ENCODE data around the gene ATP6V0E1.
A peak's percentile ranks its signal among the peaks of the same experiment; 100 is the strongest.

Gene ATP6V0E1

DNA sequence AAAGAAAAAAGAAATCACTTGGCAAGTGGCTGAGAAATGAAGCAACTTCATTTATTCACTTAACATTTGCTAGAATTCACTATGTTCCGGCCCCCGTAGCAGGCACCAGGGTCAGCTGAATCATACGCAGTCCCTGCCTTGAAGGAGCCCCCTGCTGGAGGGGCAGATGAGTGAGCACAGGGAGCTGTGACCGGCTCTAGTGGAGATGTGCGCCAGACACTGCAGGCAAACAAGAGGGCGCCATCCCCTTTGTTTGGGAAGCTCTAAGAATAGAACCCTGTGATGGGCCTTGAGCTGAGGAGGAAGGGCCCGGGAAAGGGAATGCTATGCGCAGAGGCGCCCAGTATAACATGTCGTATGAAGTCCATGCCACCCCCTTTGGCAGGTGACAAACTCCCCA lies 44.5 kb upstream of the ATP6V0E1 start:
- H3K27ac ChIP-seq (ENCODE audit: low read depth, low read length) = no peak overlapping the region
- H3F3A ChIP-seq (ENCODE audit: insufficient read depth) = no peaks in the 10 kb centered on the region
- no peaks in the 10 kb centered on the region for H3K9me3 ChIP-seq (ENCODE audit: insufficient read depth, low read length)
- H3K9ac ChIP-seq (ENCODE audit: low read length) = no peak overlapping the region
- H3K27me3 ChIP-seq (ENCODE audit: low read length) = no peaks in the 10 kb centered on the region
- no peaks in the 10 kb centered on the region for H3K9me2 ChIP-seq (replicated peaks; ENCODE audit: insufficient read depth, low read length)
- TF ChIP-seq, protein P1, sequence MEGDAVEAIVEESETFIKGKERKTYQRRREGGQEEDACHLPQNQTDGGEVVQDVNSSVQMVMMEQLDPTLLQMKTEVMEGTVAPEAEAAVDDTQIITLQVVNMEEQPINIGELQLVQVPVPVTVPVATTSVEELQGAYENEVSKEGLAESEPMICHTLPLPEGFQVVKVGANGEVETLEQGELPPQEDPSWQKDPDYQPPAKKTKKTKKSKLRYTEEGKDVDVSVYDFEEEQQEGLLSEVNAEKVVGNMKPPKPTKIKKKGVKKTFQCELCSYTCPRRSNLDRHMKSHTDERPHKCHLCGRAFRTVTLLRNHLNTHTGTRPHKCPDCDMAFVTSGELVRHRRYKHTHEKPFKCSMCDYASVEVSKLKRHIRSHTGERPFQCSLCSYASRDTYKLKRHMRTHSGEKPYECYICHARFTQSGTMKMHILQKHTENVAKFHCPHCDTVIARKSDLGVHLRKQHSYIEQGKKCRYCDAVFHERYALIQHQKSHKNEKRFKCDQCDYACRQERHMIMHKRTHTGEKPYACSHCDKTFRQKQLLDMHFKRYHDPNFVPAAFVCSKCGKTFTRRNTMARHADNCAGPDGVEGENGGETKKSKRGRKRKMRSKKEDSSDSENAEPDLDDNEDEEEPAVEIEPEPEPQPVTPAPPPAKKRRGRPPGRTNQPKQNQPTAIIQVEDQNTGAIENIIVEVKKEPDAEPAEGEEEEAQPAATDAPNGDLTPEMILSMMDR (IDR thresholded peaks at IDR 0.05; ENCODE audit: insufficient read depth, low read length, poor library complexity, severe bottlenecking) = peak; percentile 16
- no peak for TF ChIP-seq EZH2phosphoT487 (conservative IDR thresholded peaks at IDR 0.05; ENCODE audit: low read length)
- H3K4me2 ChIP-seq (ENCODE audit: low read depth, low read length, poor library complexity, severe bottlenecking) = no peak overlapping the region
- H3K79me2 ChIP-seq (ENCODE audit: insufficient read depth, low read length) = no peaks in the 10 kb centered on the region
- H2AFZ ChIP-seq (ENCODE audit: low read depth, low read length, severe bottlenecking) = no peak overlapping the region
- H3K36me3 ChIP-seq (ENCODE audit: low read length) = no peaks in the 10 kb centered on the region
- no peak overlapping the region for H3K4me3 ChIP-seq (ENCODE audit: insufficient read depth, low read length, poor library complexity, severe bottlenecking)
- no peaks in the 10 kb centered on the region for H4K20me1 ChIP-seq (ENCODE audit: low read depth, low read length)

GRCh38 chr5:172939611-172940267 lies 43.8 kb upstream of the ATP6V0E1 start:
- Histone ChIP-seq H3K9me3 (ENCODE audit: insufficient read depth, low read length) (no peaks in the 10 kb centered on the region), H3K9ac (ENCODE audit: low read length) (no peak overlapping the region), H3K79me2 (ENCODE audit: insufficient read depth, low read length) (no peaks in the 10 kb centered on the region), H3K4me3 (ENCODE audit: insufficient read depth, low read length, poor library complexity, severe bottlenecking) (no peak overlapping the region), H3K36me3 (ENCODE audit: low read length) (no peaks in the 10 kb centered on the region), H3K27ac (ENCODE audit: low read depth, low read length) (no peak overlapping the region), H3K27me3 (ENCODE audit: low read length) (no peaks in the 10 kb centered on the region), H3K4me2 (ENCODE audit: low read depth, low read length, poor library complexity, severe bottlenecking) (no peak overlapping the region), H3F3A (ENCODE audit: insufficient read depth) (no peaks in the 10 kb centered on the region), H3K9me2 (replicated peaks; ENCODE audit: insufficient read depth, low read length) (no peaks in the 10 kb centered on the region), H2AFZ (ENCODE audit: low read depth, low read length, severe bottlenecking) (no peak overlapping the region), H4K20me1 (ENCODE audit: low read depth, low read length) (no peaks in the 10 kb centered on the region)
- TF ChIP-seq, protein P1 (IDR thresholded peaks at IDR 0.05; ENCODE audit: insufficient read depth, low read length, poor library complexity, severe bottlenecking) = no peak
- TF ChIP-seq EZH2phosphoT487 (conservative IDR thresholded peaks at IDR 0.05; ENCODE audit: low read length) = no peak

GRCh38 chr5:172940268-172941066 lies 43.1 kb upstream of the ATP6V0E1 start:
- no peak overlapping the region for H3K9ac ChIP-seq (ENCODE audit: low read length)
- no peak overlapping the region for H3K27ac ChIP-seq (ENCODE audit: low read depth, low read length)
- H3F3A ChIP-seq (ENCODE audit: insufficient read depth) = no peaks in the 10 kb centered on the region
- H3K27me3 ChIP-seq (ENCODE audit: low read length) = no peaks in the 10 kb centered on the region
- no peaks in the 10 kb centered on the region for H4K20me1 ChIP-seq (ENCODE audit: low read depth, low read length)
- H3K9me2 ChIP-seq (replicated peaks; ENCODE audit: insufficient read depth, low read length) = no peaks in the 10 kb centered on the region
- TF ChIP-seq, protein P1 (IDR thresholded peaks at IDR 0.05; ENCODE audit: insufficient read depth, low read length, poor library complexity, severe bottlenecking) = no peak
- TF ChIP-seq EZH2phosphoT487 (conservative IDR thresholded peaks at IDR 0.05; ENCODE audit: low read length) = no peak
- no peak overlapping the region for H2AFZ ChIP-seq (ENCODE audit: low read depth, low read length, severe bottlenecking)
- no peaks in the 10 kb centered on the region for H3K79me2 ChIP-seq (ENCODE audit: insufficient read depth, low read length)
- H3K36me3 ChIP-seq (ENCODE audit: low read length) = no peaks in the 10 kb centered on the region
- H3K4me2 ChIP-seq (ENCODE audit: low read depth, low read length, poor library complexity, severe bottlenecking) = no peak overlapping the region
- no peak overlapping the region for H3K4me3 ChIP-seq (ENCODE audit: insufficient read depth, low read length, poor library complexity, severe bottlenecking)
- H3K9me3 ChIP-seq (ENCODE audit: insufficient read depth, low read length) = no peaks in the 10 kb centered on the region

Data from SU-DHL-6 (cell line).